IPS DF 4.7 (cell line): ENCODE data around the gene VPS18.

ENCODE experiments used
- DNase-seq: peaks from one replicate; pipeline ENCODE4 v3.0.0-alpha.2; 2013; ENCODE audit warnings: low spot score; ENCODE audit errors: extremely low read depth

VPS18 gene

DNA sequence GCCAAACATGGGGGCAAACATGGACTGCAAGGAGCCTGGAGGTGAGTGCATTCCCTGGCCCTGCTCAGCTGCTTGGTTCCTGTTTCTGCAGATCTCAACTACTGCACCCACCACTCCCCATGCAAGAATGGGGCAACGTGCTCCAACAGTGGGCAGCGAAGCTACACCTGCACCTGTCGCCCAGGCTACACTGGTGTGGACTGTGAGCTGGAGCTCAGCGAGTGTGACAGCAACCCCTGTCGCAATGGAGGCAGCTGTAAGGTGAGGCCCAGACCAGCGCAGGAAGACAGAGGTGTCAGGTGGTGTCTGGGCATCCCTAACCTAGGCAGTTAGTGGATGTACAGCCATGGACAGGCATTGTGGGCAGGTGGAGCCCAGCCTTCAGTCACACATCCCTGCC is 40.2 kb downstream of the VPS18 start:
- no peak for DNase-seq

GRCh38 chr15:40936234-40936708 is 42.0 kb downstream of the VPS18 start:
- DNase-seq, result no peak

DNA sequence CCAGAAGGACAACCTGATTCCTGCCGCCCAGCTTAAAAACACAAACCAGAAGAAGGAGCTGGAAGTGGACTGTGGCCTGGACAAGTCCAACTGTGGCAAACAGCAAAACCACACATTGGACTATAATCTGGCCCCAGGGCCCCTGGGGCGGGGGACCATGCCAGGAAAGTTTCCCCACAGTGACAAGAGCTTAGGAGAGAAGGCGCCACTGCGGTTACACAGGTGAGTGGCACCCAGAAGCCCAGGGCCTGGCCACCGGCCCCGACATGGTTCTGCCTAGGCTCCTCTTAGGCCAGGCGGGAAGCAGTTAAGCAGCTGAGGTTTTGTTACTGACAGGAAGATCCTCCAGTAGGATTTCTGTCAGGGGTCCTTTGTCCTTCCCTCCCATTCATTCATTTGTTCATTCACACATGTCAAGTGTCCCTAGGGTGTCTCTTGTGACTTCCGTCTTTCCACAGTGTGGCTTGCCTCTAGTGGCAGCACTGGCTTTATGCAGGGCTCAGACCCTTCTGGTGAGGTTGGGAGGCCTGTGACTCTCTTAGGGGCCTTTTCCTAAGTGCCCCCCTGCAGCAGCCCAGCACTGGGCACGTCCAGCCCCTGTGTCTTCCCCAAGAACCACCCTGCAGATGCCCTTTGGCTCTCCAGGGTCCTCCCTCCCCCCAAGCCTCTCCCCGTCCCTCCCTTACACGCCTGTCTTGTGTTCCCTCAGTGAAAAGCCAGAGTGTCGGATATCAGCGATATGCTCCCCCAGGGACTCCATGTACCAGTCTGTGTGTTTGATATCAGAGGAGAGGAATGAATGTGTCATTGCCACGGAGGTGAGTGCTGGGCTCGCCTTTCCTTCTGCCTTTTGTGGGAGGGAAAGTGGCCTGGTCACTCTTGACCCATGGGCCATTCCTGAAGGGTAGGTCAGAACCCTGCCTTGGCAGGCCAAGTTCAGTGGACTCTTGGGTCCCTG is 42.7 kb downstream of the VPS18 start:
- DNase-seq, result no peak

- DNase-seq, result no peak
These were observed 43.7 kb downstream of the VPS18 start for GRCh38 chr15:40937762-40938535.

GRCh38 chr15:40938536-40938870 is 44.3 kb downstream of the VPS18 start:
- no peak for DNase-seq

DNA sequence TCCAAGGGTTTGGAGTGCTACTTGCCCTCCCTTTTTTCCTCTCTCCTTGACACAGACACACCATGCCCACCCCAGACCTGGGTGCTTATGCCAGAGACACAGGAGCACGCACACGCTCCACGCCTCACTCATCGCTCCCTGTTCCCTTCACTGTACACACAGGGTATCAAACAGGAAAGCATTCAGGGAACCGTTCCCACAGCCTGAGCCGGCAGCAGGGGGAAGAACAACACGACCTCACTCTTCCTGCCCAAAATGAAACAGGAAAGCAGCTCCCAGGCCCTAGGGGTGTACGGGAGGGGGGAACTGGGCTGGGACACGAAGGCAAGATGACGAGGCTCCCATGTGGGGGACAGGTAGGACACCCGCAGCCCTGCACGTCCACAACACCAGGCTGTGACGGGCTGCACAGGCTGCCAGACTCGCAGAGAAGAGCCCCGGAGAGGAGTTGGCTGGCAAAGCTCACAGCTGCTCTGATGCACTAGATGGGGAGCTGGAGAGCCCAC is 46.1 kb downstream of the VPS18 start:
- no peak for DNase-seq

GRCh38 chr15:40941068-40941527 is 46.8 kb downstream of the VPS18 start:
- no peak for DNase-seq

GRCh38 chr15:40941528-40942336 is 47.5 kb downstream of the VPS18 start:
- DNase-seq, result no peak

- DNase-seq, result no peak
These were observed 48.1 kb downstream of the VPS18 start for GRCh38 chr15:40942337-40942854.

DNA sequence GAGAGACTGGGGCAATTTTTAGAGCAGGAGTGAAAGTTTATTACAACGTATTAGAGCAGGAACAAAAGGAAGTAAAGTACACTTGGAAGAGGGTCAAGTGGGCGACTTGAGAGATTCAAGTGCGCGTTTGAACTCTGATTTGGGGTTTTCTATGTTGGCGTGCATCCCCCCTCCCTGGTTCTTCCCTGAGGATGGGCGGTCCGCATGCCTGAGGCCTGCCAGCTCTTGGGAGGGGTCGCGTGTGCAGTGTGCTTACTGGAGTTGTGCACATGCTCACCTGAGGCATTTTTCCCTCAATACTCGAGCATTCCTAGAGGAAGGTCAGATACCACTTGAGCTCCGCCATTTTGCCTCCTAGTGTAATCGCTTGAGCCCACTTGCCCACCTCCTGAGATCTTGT is 48.6 kb downstream of the VPS18 start:
- DNase-seq, result no peak

DNA sequence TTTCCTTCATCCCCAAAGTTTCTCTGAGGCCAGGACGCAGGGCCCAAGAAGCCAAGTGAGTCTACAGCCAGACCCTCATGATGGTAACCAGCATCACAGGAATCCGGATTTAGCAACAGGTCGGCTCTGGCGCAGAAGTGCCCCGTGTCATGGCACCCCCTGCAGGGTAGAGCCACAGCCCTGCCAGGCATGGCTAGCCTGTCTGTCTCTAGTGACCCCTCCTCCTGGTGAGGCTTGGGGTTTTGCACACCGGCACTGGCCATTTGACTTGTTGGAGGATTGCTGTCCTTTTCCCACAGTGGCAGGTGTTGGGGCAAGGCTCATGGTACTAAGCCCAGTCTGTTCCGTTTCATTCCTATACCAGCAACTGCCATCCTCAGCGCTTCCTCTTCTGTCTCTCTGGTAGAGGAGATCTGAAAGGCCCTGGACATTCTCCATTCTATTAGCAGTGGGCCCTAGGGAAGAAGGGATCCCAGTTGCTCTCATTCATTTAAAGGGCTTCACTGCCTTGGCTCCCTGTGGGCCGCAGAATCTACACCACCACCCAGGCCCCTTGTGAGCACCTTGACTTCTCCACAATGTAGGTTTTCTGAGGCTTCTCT is 49.6 kb downstream of the VPS18 start:
- no peak for DNase-seq

DNA sequence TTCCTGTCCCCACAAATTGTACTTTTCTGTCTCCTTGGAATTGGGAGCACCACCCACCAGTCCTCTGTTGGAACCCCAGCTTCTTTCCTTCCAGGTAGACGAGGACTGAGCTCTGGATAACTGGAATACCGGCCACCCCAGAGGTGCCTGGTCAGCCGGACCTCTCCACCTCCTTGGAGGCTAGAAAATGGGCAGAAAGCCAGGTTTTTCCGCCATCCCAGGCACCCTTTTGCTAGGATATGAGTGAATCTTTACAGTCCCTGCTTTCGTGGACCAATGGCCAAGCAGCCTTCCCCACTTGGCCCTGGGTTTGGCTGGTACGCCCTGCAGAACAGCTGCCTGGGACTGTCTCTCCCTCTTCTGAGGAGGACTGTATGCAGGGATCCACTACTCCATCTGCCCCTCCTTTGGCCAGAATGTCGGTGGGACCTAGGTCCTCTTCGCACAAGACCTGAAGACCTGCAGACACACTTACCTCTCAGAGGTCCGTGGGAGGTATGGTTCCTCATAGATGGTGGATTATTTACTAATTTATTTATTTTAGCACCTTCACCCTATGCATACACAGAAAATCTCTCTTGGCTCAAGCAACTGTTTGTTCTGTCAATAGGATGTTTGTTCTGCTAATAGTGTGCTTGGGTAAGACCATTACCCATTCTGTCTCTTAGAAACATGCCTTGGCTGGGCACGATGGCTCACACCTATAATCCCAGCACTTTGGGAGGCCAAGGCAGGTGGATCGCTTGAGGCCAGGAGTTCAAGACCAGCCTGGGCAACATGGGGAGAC is 50.5 kb downstream of the VPS18 start:
- DNase-seq, result no peak

GRCh38 chr15:40948706-40949473 is 54.6 kb downstream of the VPS18 start:
- no peak for DNase-seq

DNA sequence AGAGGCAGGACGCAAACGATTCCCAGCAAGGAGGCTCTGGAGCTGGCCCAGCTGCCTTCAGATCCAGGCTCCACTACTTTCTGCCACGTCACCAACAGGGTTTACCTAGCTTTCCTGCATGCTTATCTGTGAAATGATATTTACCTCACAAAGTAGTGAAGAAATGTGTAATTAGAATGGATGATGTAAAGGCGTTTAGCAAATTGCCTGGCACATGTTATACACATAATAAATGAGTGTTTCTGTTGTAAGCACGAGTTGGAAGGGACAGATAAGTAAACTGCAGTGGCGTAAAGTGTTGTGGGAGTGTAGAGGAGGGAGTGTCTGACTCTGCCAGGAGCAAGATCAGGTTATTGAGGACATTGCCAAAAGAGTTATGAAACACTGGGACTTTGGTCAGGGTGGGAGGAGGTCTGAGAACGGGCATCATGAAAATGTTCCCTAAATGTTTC is 55.5 kb downstream of the VPS18 start:
- DNase-seq, result no peak

DNA sequence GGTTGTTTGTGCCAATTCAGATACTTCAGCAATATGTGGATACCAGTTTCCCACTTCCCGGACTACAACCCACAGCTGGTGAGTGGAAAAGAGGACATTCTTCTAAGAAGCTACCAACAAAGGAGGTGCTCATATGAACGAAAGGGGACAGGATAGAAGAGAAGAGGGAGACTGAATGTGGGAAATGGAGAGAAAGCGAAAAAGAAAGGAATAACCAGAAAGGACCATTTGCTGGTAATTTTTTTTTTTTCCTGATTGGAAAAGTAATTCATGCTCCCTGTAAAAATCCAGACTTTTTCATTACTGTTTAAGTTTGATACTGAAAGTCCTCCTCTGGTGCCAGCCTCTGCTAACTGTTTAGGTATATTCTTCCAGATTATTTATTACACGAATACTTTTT is 57.5 kb downstream of the VPS18 start:
- no peak for DNase-seq

GRCh38 chr15:40952301-40952900 is 58.2 kb downstream of the VPS18 start:
- no peak for DNase-seq

DNA sequence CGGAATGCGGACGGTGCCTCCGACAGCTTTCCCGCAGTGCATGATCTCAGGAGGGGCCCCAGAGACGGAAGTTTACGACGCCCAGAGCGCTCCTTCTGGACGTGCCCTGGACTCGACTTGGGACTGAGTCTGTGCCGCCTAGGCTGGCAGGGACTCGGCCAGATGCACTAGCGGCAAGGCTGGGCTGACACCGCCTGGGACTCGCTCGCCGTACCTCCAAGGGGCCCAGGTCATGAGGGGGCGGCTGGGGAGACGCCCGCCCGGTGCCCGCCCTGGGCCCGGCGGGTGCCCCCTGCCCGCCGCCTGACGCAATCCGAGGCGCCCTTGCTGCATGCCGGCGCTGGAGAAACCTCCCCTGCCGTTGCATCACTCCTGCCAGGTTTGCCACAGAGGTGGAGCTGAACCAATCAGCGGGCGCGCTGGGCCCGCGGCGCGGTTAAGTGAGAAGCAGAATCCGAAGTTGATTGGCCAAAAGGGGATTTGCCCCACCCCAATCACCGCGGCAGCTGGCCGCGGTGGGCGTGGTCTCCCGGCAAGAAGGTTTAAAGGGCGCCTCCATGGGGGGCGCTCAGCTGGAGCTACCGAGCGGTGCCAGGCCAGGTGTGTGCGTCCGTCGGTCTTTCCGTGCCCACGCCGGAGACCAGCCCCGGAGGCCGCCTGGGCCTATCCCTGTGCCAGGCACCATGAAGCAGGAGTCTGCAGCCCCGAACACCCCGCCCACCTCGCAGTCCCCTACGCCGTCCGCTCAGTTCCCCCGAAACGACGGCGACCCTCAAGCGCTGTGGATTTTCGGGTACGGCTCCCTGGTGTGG is 58.9 kb downstream of the VPS18 start, which contains the start of gene CHAC1:
Gene CHAC1 (plus strand): TSS at position 571 of the 812 bp plus-strand sequence. CDS start 113 bp downstream, at position 684.
- DNase-seq, result no peak
